IPS DF 19.7 (cell line): ENCODE results near the gene IFNA7.
"Not testable (repeated sequence)": the region's sequence is repeated elsewhere in the genome, so short reads cannot be mapped to it uniquely, and the experiment has no call there.

Experiments
- DNase-seq: peaks from one replicate; pipeline ENCODE4 v3.0.0-alpha.2; 2013; ENCODE audit warnings: low read depth, low spot score

IFNA7 gene

GRCh38 chr9:21182810-21183736, 18.9 kb downstream of the IFNA7 start:
- DNase-seq: not testable (repeated sequence)

- DNase-seq: no peak
These were observed 27.3 kb downstream of the IFNA7 start for GRCh38 chr9:21174671-21175070.

GRCh38 chr9:21172156-21172555, 29.8 kb downstream of the IFNA7 start:
- no peak for DNase-seq

GRCh38 chr9:21171351-21171750, 30.7 kb downstream of the IFNA7 start:
- no peak for DNase-seq

- DNase-seq: not testable (repeated sequence)
These were observed 35.4 kb downstream of the IFNA7 start, which contains the start of gene IFNA21 for GRCh38 chr9:21166560-21166959. Gene IFNA21, minus strand, starts transcription at chr9:21166660. Its CDS starts 48 bp downstream, at chr9:21166612.

- no peak for DNase-seq
These were observed 36.5 kb downstream of the IFNA7 start for GRCh38 chr9:21165516-21165915.

GRCh38 chr9:21160178-21160577, 41.8 kb downstream of the IFNA7 start:
- no peak for DNase-seq

GRCh38 chr9:21155501-21155900, 46.5 kb downstream of the IFNA7 start:
- no peak for DNase-seq

GRCh38 chr9:21154018-21154608, 47.9 kb downstream of the IFNA7 start:
- DNase-seq: no peak

GRCh38 chr9:21153336-21154017, 48.5 kb downstream of the IFNA7 start:
- no peak for DNase-seq
